Stomach smooth muscle (tissue), 2 donors: ENCODE data around the gene CPHXL2.

Source experiments
- H3K27ac ChIP-seq: one replicate; pipeline ENCODE4 v1.7.0; 2013; ENCODE audit warnings: mild to moderate bottlenecking, low read length, inconsistent platforms
- H3K27me3 ChIP-seq, 2 donors: one replicate each; pipeline ENCODE4 v1.7.0; 2013; ENCODE audit warnings: low read length in 2 of 2; ENCODE audit not compliant: insufficient read depth in 2 of 2, control insufficient read depth in 1 of 2
- H3K36me3 ChIP-seq, 2 donors: one replicate each; pipeline ENCODE4 v1.7.0; 2013; ENCODE audit warnings: low read length in 2 of 2; ENCODE audit not compliant: control insufficient read depth in 2 of 2, insufficient read depth in 2 of 2
- H3K4me1 ChIP-seq: one replicate; pipeline ENCODE4 v1.7.0; 2013; ENCODE audit warnings: low read length; ENCODE audit not compliant: control insufficient read depth, insufficient read depth
- H3K4me3 ChIP-seq, 2 donors: one replicate each; pipeline ENCODE4 v1.7.0; 2013; ENCODE audit warnings: low read length in 2 of 2
- H3K9ac ChIP-seq, 2 donors: one replicate each; pipeline ENCODE4 v1.7.0; 2013; ENCODE audit warnings: low read length in 2 of 2, mild to moderate bottlenecking in 1 of 2
- H3K9me3 ChIP-seq, 2 donors: one replicate each; pipeline ENCODE4 v1.7.0; 2013; ENCODE audit warnings: low read length in 2 of 2; ENCODE audit not compliant: control insufficient read depth in 2 of 2
- donor health status: healthy.
- donor health status: Pancreatic carcinoma.

CPHXL2 gene

GRCh38 chr16:75676909-75677308 is at the start of gene CPHXL2:
CPHXL2 (minus strand) TSS chr16:75677009; CDS start chr16:75676999, 10 bp downstream.
- no peaks in the 10 kb centered on the region for H3K4me1 ChIP-seq
- no peaks in the 10 kb centered on the region for H3K36me3 ChIP-seq
- no peak within 1 kb of the TSS for H3K27ac ChIP-seq
- H3K27me3 ChIP-seq = no peaks in the 10 kb centered on the region
- H3K4me3 ChIP-seq = no peak within 1 kb of the TSS
- no peaks in the 10 kb centered on the region for H3K9me3 ChIP-seq
- H3K9ac ChIP-seq = no peak within 1 kb of the TSS

- Histone ChIP-seq H3K4me3 (no peak within 1 kb of the TSS), H3K36me3 (no peaks in the 10 kb centered on the region), H3K4me1 (no peaks in the 10 kb centered on the region), H3K27ac (no peak within 1 kb of the TSS), H3K27me3 (no peaks in the 10 kb centered on the region), H3K9me3 (no peaks in the 10 kb centered on the region), H3K9ac (no peak within 1 kb of the TSS)
These were observed 49.6 kb upstream of the CPHXL2 start, which contains the start of gene CPHXL for GRCh38 chr16:75726390-75726789. CPHXL (minus strand) TSS chr16:75726490; CDS start chr16:75726442, 48 bp downstream.

DNA sequence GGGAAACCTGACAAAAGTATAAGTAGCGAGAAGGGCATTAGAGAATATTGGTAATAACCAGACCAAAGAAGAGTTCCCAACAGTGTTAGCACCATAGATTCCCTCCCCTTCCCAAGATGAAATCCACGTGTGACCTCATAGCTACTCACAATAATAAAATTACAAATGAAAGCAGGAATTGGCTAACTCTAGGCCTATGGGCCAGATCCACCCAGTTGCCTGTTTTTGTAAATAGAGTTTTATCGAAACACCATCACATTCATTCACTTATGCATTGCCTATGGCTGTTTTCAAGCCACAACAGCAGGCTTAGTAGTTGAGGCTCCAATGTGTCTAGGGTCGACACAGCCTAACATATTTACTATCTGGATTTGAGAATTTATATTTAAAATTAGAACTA is 41.6 kb upstream of the CPHXL2 start:
- Histone ChIP-seq H3K9me3 (no peaks in the 10 kb centered on the region), H3K36me3 (no peaks in the 10 kb centered on the region), H3K4me3 (no peak overlapping the region), H3K27ac (no peak overlapping the region), H3K9ac (no peak overlapping the region), H3K4me1 (no peaks in the 10 kb centered on the region), H3K27me3 (no peaks in the 10 kb centered on the region)

DNA sequence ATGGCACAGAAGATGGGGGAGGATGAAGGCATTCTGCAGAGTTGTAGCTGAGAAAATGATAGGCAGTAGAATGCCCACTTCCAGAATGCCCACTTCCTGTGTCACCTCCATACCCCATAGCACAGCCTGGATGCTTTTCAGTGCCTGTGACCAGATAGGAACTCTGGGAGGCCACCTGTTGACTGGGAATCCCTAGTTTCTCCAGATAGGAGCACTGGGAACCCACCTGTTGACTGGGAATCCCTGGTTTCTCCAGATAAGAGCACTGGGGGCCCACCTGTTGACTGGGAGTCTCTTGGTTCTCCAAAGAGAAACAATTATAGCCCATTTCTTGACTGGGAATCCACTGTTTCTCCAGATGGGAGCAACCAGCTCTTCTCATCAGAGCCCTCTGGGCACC is 37.9 kb upstream of the CPHXL2 start:
- H3K9ac ChIP-seq = no peak overlapping the region
- H3K4me1 ChIP-seq = no peaks in the 10 kb centered on the region
- H3K27ac ChIP-seq = no peak overlapping the region
- H3K36me3 ChIP-seq = no peaks in the 10 kb centered on the region
- no peaks in the 10 kb centered on the region for H3K27me3 ChIP-seq
- H3K4me3 ChIP-seq = no peak overlapping the region
- H3K9me3 ChIP-seq = no peaks in the 10 kb centered on the region

DNA sequence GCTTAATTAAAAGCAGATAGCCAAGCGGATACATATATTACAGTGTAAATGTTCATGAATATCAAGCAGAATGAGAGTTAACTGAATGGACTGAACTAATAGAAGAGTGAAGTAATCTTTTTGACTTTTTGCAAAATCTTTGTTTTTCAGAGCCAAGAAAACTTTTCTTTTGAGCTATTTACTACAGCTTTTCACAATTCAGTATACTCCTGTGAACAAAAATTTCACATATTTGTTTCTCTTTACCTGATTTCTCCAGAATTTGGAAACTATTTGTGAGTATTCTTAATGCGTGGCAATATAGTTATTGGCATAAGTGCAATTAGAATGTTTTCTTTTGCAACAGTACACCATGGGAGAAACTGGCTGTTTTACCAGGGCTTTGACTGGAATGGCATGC is 33.5 kb upstream of the CPHXL2 start:
- Histone ChIP-seq H3K4me3 (no peak overlapping the region), H3K9me3 (no peaks in the 10 kb centered on the region), H3K36me3 (no peaks in the 10 kb centered on the region), H3K9ac (no peak overlapping the region), H3K4me1 (no peaks in the 10 kb centered on the region), H3K27ac (no peak overlapping the region), H3K27me3 (no peaks in the 10 kb centered on the region)

DNA sequence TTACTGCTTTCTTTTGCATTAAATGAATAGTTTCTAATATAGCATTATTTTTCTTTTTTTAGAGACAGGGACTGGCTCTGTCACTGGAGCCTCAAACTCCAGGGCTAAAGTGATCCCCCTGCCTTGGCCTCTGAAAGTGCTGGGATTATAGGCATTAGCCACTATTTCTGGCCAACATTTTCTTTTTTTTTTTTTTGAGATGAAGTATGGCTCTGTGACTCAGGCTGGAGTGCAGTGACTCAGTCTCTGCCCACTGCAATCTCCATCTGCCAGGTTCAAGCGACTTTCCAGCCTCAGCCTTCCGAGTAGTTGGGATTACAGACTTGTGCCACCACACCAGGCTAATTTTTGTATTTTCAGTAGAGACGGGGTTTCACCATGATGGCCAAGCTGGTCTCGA is 26.5 kb upstream of the CPHXL2 start:
- H3K9ac ChIP-seq = no peak overlapping the region
- H3K9me3 ChIP-seq = no peaks in the 10 kb centered on the region
- H3K36me3 ChIP-seq = no peaks in the 10 kb centered on the region
- no peaks in the 10 kb centered on the region for H3K27me3 ChIP-seq
- no peak overlapping the region for H3K27ac ChIP-seq
- no peaks in the 10 kb centered on the region for H3K4me1 ChIP-seq
- H3K4me3 ChIP-seq = no peak overlapping the region

- Histone ChIP-seq H3K9ac (no peak overlapping the region), H3K27me3 (no peaks in the 10 kb centered on the region), H3K4me1 (no peaks in the 10 kb centered on the region), H3K9me3 (no peaks in the 10 kb centered on the region), H3K36me3 (no peaks in the 10 kb centered on the region), H3K27ac (no peak overlapping the region), H3K4me3 (no peak overlapping the region)
These were observed 25.4 kb upstream of the CPHXL2 start for GRCh38 chr16:75702242-75702641.

GRCh38 chr16:75701361-75701760 is 24.6 kb upstream of the CPHXL2 start, which contains the start of gene DUXB:
DUXB (minus strand) TSS chr16:75701461; CDS start chr16:75701418, 43 bp downstream.
- H3K27ac ChIP-seq = no peak within 1 kb of the TSS
- H3K27me3 ChIP-seq = no peaks in the 10 kb centered on the region
- H3K36me3 ChIP-seq = no peaks in the 10 kb centered on the region
- no peak within 1 kb of the TSS for H3K4me3 ChIP-seq
- no peaks in the 10 kb centered on the region for H3K9me3 ChIP-seq
- H3K4me1 ChIP-seq = no peaks in the 10 kb centered on the region
- no peak within 1 kb of the TSS for H3K9ac ChIP-seq

DNA sequence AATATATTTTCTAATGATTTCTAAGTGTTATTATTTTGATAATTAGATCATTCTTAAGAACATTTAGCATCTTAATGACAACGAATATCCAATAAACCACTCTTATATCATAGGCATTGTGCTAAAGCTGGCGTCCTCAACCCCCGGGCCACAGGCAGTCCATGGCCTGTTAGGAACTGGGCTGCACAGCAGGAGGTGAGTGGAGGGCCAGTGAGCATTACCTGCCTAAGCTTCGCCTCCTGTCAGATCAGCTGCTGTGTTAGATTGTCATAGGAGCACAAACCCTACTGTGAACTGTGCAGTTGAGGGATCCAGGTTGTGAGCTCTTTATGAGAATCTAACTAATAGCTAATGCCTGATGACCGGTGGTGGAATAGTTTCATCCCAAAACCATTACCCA is 20.8 kb upstream of the CPHXL2 start:
- Histone ChIP-seq H3K27ac (no peak overlapping the region), H3K27me3 (no peaks in the 10 kb centered on the region), H3K4me3 (no peak overlapping the region), H3K4me1 (no peaks in the 10 kb centered on the region), H3K36me3 (no peaks in the 10 kb centered on the region), H3K9me3 (no peaks in the 10 kb centered on the region), H3K9ac (no peak overlapping the region)

- H3K9me3 ChIP-seq = no peaks in the 10 kb centered on the region
- no peaks in the 10 kb centered on the region for H3K27me3 ChIP-seq
- H3K4me1 ChIP-seq = no peaks in the 10 kb centered on the region
- no peak overlapping the region for H3K9ac ChIP-seq
- no peak overlapping the region for H3K27ac ChIP-seq
- no peak overlapping the region for H3K4me3 ChIP-seq
- H3K36me3 ChIP-seq = no peaks in the 10 kb centered on the region
These were observed 18.9 kb upstream of the CPHXL2 start for GRCh38 chr16:75695708-75696107.

DNA sequence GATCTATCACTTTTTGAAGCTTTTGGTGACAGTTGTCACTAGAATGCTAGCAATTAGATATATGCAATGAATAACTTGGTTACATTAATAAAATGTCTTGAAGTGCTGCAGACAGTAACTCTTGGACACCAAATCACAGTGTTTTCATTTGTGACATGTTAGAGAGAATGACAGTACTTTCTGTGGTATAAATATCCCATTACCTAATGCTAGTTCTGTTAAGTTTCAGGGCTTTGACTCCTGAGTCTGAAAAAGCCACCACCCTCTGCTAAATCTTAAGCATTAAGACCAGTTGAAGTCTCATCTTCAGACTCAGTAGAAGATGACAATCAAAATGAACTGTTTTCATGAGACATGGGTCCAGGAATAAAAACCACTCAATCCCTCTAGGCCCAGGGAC is 10.6 kb upstream of the CPHXL2 start:
- no peak overlapping the region for H3K27ac ChIP-seq
- no peaks in the 10 kb centered on the region for H3K27me3 ChIP-seq
- no peaks in the 10 kb centered on the region for H3K36me3 ChIP-seq
- H3K9ac ChIP-seq = no peak overlapping the region
- H3K4me1 ChIP-seq = no peaks in the 10 kb centered on the region
- H3K4me3 ChIP-seq = no peak overlapping the region
- H3K9me3 ChIP-seq = no peaks in the 10 kb centered on the region
